Left lung (tissue), 10 donors: Measurements from ENCODE around the gene RPS8. TPM values are rescaled to one million over a fixed set of nuclear protein-coding genes. Genes with fewer than 3 reads are reported as not detected.
"Not testable (repeated sequence)": the region's sequence is repeated elsewhere in the genome, so short reads cannot be mapped to it uniquely, and the experiment has no call there.

Experiments used
- ATAC-seq: fragments of 200-7000 bp; cut with Tn5 transposase; one replicate; pipeline ENCODE4 v1.9.1; 2020; ENCODE audit warnings: moderate library complexity
- DNase-seq, 4 donors: peaks; one replicate each; pipeline ENCODE4 v3.0.0-alpha.2; 2013 to 2020
- H3K27ac ChIP-seq, 2 donors: fragments of 200-600 bp; sonication (generic) in 1 of 2; one replicate each; pipeline versions ENCODE4 v1.5.0 to v1.8.0; 2020 to 2021
- H3K27me3 ChIP-seq, 2 donors: fragments of 200-600 bp; sonication (generic) in 1 of 2; one replicate each; pipeline versions ENCODE4 v1.5.0 to v1.8.0; 2020 to 2021
- H3K36me3 ChIP-seq, 2 donors: fragments of 200-600 bp; sonication (generic) in 1 of 2; one replicate each; pipeline versions ENCODE4 v1.5.0 to v1.8.0; 2020 to 2021
- H3K4me1 ChIP-seq, 2 donors: fragments of 200-600 bp; one replicate each; pipeline ENCODE4 v1.8.0; 2021
- H3K4me3 ChIP-seq, 2 donors: fragments of 200-600 bp; sonication (generic) in 1 of 2; one replicate each; pipeline versions ENCODE4 v1.5.0 to v1.8.0; 2020 to 2021; ENCODE audit warnings: mild to moderate bottlenecking in 1 of 2
- H3K9me3 ChIP-seq, 2 donors: fragments of 200-600 bp; sonication (generic) in 1 of 2; one replicate each; pipeline versions ENCODE4 v1.5.0 to v1.8.0; 2020 to 2021
- CTCF ChIP-seq, 2 donors: fragments of 200-600 bp; sonication (generic) in 1 of 2; IDR thresholded peaks; one replicate each; pipeline versions ENCODE4 v1.5.0 to v1.8.0; 2021; ENCODE audit warnings: antibody characterized with exemption in 2 of 2
- intact Hi-C, 2 donors: fragments of 100-400 bp; cut with DNase I; formaldehyde crosslinking; loops; one replicate each; pipeline versions ENCODE4 v1.11.2 to v1.14.2; 2022
- polyA plus RNA-seq, 6 donors: library from polyadenylated mRNA; unstranded; fragments of 120-200 nt; gene quantifications; one replicate each; pipeline ENCODE4 v1.2.1, GENCODE V29; 2013; ENCODE audit not compliant: insufficient read length in 6 of 6
- total RNA-seq, 2 donors: library from RNA; stranded (reverse); fragmentation: NEBNext Ultra II Directional; extraction: Animal tissue kit (Norgen Biotek cat#: 25700); gene quantifications; one replicate each; pipeline ENCODE4 v1.2.1, GENCODE V29; 2021
- donor health status: DM: no; HTN: yes; CAD: no.
- donor health status: DM: no; HTN: no; CAD: no.

Gene RPS8
- total and polyA plus RNA-seq, 8 donors: 1,533 to 3,443 (median 2,890) TPM

GRCh38 chr1:44760876-44761275 lies 14.5 kb upstream of the RPS8 start:
- Histone ChIP-seq H3K9me3 (no peaks in the 10 kb centered on the region), H3K4me1 (no peaks in the 10 kb centered on the region), H3K27me3 (no peaks in the 10 kb centered on the region), H3K36me3 (peaks cover 0 to 49% of the 10 kb centered on the region in 2 donors), H3K4me3 (no peak overlapping the region), H3K27ac (no peak overlapping the region)
- intact Hi-C loops: no loop called here
- ATAC-seq (no peak), DNase-seq (no peak)
- TF ChIP-seq CTCF (IDR thresholded peaks at IDR 0.05): no peak

- H3K27ac ChIP-seq, DNase-seq, intact Hi-C loops, H3K9me3 ChIP-seq, H3K4me3 ChIP-seq, H3K4me1 ChIP-seq, ATAC-seq, H3K27me3 ChIP-seq: not testable (repeated sequence)
- H3K36me3 ChIP-seq: peaks cover 0 to 47% of the 10 kb centered on the region in 2 donors
These were observed 8.9 kb upstream of the RPS8 start for GRCh38 chr1:44766421-44766820.

GRCh38 chr1:44775930-44776729 lies 790 bp downstream of the RPS8 start:
- ATAC-seq: peak; percentile 22

GRCh38 chr1:44776730-44777068 lies 1.4 kb downstream of the RPS8 start:
- no peaks in the 10 kb centered on the region for H3K9me3 ChIP-seq
- intact Hi-C loops: no loop called here
- H3K4me1 ChIP-seq: peaks cover 21 to 39% of the 10 kb centered on the region in 2 donors
- peak overlapping the region; percentile 91 to 93 for H3K27ac ChIP-seq
- no peaks in the 10 kb centered on the region for H3K27me3 ChIP-seq
- H3K36me3 ChIP-seq: peaks cover 0 to 56% of the 10 kb centered on the region in 2 donors
- peak in 1 of 4 donors; percentile 54 for DNase-seq
- peak overlapping the region; percentile 88 to 93 for H3K4me3 ChIP-seq
- no peak for TF ChIP-seq CTCF (IDR thresholded peaks at IDR 0.05)
- no peak for ATAC-seq

More at GRCh38 chr1:44775930-44776729, 790 bp downstream of the RPS8 start:
- H3K36me3 ChIP-seq: peaks cover 0 to 50% of the 10 kb centered on the region in 2 donors
- H3K4me1 ChIP-seq: peaks cover 21 to 39% of the 10 kb centered on the region in 2 donors
- no peaks in the 10 kb centered on the region for H3K9me3 ChIP-seq
- H3K4me3 ChIP-seq: peak overlapping the region; percentile 88 to 93
- DNase-seq: peak in 1 of 4 donors; percentile 89
- no peaks in the 10 kb centered on the region for H3K27me3 ChIP-seq
- H3K27ac ChIP-seq: peak overlapping the region; percentile 91 to 93
- no peak for TF ChIP-seq CTCF (IDR thresholded peaks at IDR 0.05)
- intact Hi-C loops: no loop called here

- H3K27me3 ChIP-seq: no peaks in the 10 kb centered on the region
- peak overlapping the region in 1 of 2 donors; percentile 88 for H3K4me3 ChIP-seq
- peak in 1 of 4 donors; percentile 53 for DNase-seq
- peaks cover 0 to 62% of the 10 kb centered on the region in 2 donors for H3K36me3 ChIP-seq
- intact Hi-C loops: no loop called here
- TF ChIP-seq CTCF (IDR thresholded peaks at IDR 0.05): no peak
- ATAC-seq: no peak
- H3K9me3 ChIP-seq: no peaks in the 10 kb centered on the region
- H3K27ac ChIP-seq: peak overlapping the region in 1 of 2 donors; percentile 5
- peaks cover 21 to 39% of the 10 kb centered on the region in 2 donors for H3K4me1 ChIP-seq
These were observed 2.2 kb downstream of the RPS8 start for GRCh38 chr1:44777547-44777946.
